ENCODE data around the gene SKAP2.

Gene SKAP2

DNA sequence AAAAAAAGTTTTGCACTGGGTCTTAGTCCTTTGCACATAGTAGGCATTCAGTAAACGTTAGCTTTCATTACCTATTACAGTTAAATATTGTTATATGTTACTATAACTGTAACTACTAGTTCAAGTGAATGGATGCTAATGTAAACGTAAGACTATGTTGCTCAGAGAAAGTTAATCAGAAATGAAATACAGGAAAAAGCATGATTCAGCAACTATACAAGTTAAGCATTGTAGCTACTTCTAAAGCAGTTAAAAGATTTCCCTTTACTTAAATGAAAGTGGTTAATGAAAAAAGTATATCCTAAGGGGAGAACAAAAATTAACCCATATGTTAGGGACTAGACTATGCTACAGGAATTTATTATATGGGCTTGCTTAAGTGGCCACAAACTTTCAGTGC, 121.2 kb downstream of the SKAP2 start:
- no peak for DNase-seq

DNA sequence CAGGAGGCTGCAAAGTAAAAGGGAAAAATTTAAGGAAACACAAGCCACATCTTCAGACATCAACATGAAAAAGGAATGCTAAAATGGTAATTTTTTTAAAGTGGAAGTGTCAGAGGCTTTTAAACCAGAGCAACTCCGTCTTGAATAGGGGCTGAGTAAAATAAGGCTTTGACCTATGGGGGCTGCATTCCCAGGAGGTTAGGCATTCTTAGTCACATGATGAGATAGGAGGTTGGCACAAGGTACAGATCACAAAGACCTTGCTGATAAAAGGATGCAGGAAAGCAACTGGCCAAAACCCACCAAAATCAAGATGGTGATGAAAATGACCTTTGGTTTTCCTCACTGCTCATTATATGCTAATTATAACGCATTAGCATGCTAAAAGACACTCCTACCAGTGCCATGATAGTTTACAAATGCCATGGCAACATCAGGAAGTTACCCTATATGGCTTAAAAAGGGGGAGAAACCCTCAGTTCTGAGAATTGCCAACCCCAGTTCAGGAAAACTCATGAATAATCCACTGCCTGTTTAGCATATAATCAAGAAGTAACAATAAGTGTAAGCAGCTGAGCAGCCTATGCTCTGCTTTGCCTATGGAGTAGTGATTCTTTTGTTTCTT, 128.3 kb downstream of the SKAP2 start:
- DNase-seq: no peak

DNA sequence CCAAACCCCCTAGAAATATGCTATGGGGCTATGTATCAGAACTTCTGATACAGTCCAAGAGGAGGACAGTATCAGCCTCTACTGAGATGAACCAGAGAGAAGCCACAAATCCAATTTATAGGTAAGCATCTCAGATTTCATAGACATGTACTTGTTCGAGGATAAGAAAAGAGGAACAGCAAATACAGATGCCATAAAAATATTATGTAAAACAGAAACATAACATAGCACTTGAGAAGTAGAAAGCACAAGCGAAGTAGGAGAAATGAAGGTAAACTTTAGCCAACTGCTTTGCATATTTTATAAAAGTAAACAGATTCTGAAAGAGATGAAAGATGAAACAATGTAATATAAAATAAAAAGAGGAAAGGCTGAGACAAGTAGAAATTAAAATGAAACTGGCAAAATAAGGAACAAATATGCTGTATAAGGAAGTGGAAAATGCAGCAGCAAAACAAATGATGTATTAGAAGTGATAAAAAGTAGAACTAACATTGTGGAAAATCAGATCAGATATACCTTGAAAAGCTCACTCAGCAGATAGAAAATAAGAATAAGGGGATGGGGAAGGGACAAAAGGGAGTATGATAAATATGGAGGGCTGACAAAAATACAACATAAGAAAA, 135.1 kb downstream of the SKAP2 start:
- no peak for DNase-seq

DNA sequence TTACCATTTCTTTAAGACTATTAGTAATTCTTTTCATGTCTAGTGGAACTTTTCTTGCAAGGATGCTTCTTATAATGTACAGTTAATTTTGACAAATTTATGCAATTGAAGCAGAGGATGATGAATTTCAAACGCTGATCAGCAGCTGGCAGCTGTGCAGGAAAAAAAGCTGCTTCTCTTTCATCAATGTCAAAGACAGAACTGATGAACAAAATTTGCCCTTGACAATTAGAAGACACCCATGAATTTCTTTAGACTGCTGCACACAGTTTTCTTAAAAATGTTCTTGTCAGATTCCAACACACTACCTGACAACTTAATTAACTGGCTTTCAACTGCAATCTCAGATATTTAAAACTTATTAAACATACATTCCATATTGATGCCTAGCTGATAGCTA, 138.3 kb downstream of the SKAP2 start:
- no peak for DNase-seq

DNA sequence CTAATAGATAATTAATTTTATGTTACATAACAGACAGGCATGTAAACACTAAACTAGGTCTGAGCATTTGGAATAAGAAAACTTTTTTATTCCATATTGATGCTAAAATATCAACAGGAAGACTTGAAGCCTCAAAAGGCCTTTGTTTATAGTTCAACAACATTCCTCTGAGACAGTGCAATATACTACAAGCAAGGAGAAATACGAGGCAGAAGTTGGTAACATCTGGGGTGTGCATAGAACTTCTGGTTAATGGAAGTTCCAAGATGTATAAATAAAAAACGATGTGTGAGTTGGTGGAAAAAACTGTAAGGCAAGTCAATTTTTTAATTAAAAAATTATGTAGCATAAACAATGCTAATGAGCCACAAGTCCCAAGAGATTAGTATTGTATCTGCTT, 139.6 kb downstream of the SKAP2 start:
- DNase-seq: no peak

DNA sequence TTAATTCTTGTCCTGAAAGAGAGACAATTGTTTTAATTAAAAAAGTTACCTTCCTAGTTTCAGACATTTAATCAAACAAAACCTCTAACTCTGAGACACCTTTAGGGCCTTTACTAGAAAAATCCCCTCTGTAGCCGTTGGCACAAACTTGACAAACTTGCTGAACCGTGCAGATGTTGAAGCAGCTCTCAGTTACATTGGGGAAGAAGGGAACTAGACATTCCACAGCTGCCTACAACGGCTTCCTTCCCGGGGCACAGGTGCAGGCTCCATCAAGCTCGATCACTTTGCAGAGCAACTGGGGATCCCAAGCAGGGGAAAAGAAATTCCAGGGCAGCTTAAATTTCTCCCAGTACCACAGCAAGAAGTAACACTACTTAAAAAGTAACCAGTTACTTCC, 141.3 kb downstream of the SKAP2 start:
- DNase-seq: no peak

DNA sequence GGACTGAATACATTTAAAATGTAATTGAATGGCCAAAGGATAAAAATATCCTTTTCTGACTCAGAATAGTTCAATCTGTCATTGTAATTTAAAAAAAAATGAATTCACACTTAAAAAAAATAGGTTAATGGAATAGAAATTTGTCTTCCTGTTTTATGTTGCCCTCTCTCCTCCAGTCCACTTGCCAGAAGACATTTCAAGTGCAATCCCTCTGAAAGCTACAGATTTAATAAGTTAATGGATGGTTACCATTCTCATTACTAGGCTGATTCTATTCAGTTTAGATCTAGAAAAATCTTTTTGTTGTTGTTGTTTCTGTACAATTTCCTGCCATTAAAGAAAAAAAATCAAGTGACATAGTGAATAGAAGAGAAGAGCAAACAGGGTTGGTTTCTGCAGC, 142.9 kb downstream of the SKAP2 start:
- DNase-seq: no peak

DNA sequence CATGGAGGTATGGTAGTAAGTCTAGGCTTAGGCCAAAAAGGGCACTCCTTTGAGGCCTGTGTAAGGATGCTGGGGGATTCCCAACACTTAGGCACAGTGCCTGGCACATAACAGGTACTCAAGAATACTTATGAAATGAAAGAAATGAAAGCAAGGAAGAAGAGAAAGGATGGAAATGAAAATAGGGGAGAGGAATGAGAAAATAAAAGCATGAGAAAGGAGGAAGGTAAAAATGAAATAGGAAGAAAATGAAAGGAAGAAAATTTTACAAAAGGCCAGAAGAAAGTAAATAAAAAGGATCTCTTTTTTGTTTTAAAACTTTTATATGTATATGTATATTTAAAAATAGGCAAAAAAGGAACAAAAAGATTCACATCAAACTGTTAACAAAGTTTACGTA, 146.3 kb downstream of the SKAP2 start:
- no peak for DNase-seq

DNA sequence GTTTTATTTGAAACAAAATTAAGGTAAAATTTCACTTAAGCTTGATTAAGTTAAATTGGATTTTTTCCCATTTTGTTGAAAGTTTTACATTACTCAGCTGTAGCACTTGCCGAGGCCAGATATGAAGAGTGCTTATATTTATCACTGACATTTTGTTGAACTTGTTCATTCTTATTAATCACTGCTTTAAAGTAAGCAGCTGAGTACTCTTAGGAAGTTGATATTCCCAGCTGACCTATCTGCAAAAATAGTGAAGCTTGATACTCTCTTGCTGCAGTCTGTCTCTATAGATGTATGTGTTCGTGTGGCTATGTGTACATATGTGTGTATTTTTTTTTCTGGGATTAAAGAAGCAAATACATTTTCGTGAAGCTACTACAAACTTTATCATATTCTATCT, 150.0 kb downstream of the SKAP2 start:
- DNase-seq: no peak

DNA sequence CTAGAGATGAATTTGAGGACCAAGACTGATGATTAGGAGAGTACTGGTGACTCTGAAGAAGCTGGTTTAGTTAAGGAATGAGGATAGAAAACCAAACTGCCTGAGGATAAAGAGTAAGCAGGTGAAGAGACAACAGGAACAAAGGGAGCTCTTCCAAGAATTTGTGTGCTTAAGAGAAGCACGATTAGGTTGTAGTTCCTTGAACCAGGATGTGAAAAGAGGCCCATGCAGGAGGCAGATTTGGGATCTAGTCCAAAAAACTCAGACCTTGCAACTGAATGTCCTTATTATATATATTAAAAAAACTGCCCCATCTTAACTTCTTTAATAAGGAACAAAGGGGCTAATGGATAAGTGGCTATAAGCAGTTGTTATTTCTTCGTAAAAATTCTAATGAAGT, 150.4 kb downstream of the SKAP2 start:
- no peak for DNase-seq

DNA sequence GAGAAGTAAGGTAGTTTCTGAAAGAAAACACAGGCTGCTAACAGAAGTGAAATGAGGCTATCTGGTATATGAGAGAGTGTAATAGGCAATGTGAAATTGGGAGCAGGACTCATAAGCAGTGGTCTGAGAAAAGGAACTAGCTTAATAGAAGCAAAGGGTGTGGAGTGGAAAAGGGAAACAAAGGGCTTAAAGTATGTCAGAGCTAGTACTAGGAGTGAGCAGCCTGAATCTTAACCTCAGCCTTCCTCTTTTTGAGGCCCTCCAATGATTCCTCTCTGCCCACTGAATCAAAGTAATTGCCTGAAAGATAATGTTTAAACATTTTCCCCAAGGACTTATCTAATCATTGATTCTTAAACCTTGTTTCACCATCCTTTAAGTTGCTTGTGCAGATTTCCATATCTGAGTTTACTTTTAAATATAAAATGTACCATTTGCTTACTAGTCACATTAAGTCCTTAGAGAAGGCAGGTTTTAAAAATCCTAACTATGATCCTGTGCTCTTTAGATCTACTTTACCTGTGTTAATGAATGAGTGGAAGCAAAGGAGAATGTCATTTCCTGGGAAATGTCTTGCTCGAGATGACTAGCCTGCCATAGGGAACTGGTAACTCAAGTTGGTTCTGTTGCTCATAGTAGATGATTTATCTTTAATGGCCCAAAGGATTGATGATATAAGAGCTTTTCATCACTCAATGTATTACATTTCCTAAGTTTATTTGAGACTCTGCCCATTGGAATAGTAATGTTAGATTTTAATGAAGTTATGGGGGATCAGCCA, 155.0 kb downstream of the SKAP2 start:
- DNase-seq: no peak

DNA sequence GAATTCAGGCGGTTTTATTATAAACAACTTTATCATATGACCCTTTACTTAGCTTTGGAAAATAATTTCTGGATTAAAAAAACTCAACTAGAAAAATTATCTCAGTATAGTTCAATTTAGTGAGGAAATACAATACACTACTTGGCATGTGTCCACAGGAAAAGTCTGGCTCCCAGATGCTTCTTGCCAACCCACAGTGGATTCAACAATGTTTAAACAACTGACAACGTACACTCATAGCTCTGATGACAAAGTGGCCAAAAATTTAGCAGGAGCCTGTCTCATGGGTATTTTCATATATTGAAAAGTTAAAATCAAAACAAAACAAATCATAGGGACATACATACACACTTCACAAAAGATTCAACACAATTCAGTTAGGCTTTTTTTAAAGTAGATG, 158.8 kb downstream of the SKAP2 start:
- DNase-seq: no peak

DNA sequence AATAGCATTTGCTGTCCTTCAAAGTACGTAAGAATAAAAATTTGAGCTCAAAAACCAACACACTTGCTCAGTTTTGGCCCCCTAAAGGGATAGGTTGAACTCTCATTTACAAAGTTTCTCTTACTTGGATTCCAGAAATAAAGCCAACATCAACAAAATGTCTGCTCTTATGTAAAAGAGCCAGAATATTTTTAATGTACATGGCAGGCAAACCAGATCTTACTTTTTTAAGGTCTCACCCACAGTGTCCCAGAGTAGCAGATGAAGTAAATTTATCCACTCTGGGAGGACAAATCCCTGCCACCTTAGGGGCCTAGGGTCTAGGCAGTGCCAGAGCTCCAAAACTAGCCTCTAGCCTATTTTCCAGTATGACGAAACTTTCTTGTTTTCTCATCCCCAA, 159.6 kb downstream of the SKAP2 start:
- DNase-seq: no peak

DNA sequence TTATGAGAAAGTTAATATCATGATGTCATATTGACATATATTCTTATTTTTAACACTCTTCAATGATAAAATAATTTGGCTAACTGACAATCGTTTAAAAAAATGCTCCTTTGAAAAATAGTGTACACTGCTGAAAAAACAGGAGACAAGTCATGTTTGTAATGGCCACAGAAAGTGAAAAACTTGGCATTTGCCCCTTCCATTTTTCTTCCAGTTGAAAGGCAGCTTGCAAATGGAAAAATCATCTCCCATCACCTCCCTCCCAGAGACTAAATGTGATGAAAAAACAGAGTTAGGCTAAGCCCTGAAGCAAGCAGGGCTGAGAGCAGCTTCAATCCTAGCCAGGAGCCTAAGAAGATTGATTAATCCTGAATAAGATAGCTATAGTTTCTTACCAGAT, 160.4 kb downstream of the SKAP2 start:
- no peak for DNase-seq

DNA sequence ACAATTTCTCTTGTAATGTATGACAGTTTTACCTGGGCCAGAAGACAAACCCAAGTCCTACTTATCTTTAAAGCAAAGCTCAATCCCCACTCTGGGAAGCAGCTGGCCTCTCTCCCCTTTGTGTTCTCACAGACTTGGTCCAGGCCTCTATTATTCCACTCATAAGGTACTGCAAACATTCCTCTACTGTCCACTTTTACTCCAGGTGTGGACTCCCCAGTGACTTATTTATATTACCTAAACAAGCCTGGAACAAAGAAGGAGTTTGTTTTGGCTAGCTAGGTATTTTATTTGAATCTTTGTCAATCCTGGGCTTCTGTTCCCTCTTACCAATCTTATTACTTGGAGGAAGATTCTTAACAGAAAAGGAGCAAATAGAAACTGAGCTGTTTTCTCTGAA, 163.5 kb downstream of the SKAP2 start:
- no peak for DNase-seq

DNA sequence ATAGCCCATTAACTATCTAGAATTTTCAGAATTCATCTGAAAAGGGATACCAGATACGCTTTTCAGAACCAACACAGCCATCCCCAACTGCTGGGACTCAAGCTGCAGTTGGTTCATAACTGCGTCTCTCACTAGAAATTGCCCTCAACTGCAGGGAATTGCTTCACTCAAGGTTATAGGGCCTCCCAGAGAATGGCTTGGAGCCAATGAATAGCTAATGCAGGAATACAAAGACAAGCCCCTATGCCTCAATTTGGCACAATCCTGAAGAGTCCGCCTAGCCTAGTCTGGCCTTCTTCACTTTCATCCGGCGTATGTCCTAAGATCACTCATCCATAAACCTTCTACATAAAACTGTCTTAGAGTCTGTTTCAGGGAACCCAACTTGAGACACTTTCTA, 164.0 kb downstream of the SKAP2 start:
- no peak for DNase-seq

DNA sequence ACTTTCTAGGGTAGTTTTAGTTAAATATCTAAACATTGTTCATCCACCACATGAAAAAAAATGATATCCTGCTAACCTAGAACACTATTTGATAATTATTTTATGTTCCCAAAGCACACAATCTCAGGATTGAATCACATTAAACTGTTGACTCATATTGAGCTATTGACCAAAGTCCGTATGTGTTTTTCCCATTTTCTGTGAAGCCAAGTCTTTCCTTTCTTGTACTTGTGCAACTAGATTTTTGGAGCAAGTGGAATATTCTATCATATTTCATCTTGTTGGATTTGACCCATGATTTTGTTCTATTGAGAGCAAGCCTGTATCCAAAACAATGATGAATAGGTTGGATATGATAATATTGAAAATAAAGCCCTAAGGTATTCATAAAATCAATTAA, 164.6 kb downstream of the SKAP2 start:
- no peak for DNase-seq

DNA sequence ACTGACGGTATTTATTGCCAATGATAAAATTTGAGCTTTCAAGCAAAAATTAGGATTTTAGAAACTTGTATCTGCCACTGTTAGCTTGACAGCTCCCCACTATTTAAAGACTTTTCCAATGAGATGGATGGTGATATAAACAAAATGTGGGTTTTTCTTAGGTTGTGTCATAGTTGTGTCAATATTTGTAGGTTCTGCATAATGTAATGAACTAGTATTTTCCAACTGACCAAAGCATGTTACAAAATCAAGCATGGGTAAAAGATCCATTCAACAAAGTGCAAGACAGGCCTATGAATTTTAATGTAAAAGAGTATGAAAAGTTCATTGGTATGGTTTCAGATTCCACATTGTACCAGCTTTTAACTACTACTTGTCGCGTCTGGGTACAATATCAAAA, 165.6 kb downstream of the SKAP2 start:
- DNase-seq: no peak

DNA sequence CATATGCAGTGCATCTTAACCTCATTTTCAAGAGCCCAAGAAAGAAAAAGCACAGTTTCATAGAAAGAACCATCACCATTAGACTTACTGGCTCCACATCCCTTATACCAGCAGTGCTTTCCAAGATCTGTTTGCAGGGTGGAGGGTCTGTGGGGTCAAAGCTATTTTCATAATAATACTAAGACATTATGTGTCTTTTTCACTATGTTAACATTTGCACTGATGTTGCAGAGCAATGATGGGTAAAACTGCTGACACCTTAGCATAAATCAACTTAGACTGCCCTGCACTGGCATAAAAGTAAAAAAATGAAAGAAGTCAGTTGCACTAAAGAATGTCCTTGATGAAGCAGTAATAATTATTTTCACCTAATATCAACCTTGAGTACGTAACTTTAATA, 166.2 kb downstream of the SKAP2 start:
- no peak for DNase-seq

DNA sequence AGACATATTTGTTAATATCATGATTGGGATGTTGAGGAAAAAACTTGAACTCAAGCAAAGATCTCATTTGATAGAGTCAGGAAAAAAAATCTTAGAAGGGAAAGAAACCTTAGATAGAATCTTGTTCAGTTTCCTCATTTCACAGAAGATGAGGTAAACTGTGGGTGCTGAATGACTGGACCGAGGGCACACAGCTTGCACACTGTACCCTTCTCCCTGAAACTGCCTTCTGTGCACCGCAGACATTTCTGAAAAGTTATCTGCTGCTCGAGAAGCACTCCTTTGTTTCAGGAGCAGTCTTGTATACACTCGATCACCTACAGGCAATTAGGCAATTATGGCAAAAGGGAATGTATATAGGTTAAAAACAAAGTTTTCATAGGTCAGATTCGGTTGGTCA, 167.4 kb downstream of the SKAP2 start:
- DNase-seq: no peak

DNA sequence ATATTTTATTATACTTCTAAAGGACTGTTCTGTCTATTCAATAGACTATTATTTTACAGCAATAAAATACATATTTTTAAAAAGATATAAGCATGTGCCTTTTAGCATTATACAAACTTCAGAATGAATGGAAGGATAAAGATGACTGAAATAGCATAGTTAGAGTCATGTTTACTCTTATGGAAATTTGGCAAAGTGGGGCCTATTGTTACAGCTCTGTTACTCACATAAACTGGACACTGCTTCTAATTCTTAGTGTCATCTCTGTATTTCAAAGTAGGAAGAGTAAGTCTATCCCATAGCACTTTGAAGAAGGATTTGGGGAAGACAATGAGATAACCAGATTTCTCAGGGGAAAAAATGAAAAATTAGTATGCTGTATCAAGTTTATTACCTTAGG, 168.2 kb downstream of the SKAP2 start:
- DNase-seq: no peak

DNA sequence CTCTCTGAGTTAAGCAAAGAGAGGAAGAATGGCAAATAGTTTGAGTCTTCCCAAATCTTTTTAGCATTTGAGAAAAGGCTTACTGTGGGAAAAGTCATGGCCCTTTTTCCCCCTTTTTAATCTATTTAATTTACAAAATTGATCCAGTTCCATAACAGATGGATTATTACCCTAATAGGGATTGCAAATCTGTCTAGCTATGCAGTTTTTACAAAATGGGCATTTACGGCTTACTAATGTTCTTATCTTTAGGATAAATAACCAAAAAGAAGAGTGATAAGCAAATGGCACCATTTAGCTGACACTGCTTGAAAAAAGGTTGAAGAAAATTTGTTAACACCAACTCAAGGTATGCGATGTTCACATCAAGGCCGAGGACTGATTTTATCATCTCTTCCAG, 169.7 kb downstream of the SKAP2 start:
- no peak for DNase-seq

DNA sequence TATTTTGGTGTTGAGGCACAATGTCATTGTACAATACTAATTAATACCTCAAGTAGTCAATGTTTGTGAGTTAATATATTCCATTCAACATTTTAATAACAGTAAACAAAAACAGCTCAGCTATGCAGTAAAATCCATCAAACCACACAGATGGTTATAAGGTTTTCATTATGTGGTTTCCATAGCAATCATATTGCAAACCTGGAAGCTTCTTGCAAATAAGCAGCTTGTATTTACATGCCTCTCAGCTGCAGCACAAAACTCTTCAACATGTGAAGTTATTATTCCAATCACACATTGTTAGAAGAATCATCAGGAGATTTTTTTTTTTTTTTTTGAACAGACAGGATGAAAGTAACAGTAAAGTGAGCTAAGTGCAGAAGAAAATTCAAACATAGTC, 170.2 kb downstream of the SKAP2 start:
- no peak for DNase-seq

DNA sequence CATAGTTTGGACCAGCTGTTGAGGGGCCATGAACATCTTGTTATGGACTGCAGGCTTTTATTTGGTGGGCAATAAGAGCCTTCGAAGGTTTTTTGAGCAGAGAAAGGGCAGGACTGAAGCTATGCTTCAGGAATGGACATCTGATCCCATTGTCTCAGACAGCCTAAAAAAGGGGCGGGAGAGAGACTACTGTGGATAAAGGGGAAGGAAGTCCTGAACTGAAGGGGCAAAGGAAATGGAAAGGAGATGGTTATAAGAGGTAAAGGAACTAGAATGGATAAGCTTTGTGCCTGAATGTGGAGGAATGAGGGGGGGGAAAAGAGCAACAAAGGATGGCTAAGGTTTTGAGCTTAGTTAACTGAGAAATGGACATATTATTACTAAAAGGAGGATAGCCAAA, 172.5 kb downstream of the SKAP2 start:
- DNase-seq: no peak

DNA sequence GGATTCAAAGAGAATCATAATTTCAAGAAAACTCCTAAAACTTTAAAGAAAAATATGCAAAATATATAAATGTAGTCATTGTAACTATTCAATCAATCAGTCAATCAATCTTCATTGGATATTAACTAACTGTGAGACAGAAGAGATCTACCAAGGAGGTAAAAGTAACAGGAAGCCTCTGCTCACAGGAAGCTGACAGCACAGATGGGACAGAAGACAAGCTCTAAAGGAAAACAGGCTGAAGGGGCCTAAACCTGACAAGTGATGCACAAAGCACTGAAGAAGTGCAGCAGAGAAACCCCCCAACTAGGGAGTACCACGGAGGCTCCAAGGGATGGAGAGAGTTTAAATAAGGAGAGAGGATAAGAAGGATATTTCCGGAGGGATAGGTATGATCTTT, 173.0 kb downstream of the SKAP2 start:
- DNase-seq: no peak

All from hematopoietic multipotent progenitor cell treated with erythropoietin and hydrocortisone succinate and interleukin-3 and kit ligand, for 8 days (in vitro differentiated cells).